ENCODE measurements around the gene ZNF687. TPM values are rescaled to one million over a fixed set of nuclear protein-coding genes. Genes with fewer than 3 reads are reported as not detected.

ZNF687 gene
- polyA plus RNA-seq, 1 of the 3 experiments (the other 2 are of a cell fraction) = 15.8 TPM

DNA sequence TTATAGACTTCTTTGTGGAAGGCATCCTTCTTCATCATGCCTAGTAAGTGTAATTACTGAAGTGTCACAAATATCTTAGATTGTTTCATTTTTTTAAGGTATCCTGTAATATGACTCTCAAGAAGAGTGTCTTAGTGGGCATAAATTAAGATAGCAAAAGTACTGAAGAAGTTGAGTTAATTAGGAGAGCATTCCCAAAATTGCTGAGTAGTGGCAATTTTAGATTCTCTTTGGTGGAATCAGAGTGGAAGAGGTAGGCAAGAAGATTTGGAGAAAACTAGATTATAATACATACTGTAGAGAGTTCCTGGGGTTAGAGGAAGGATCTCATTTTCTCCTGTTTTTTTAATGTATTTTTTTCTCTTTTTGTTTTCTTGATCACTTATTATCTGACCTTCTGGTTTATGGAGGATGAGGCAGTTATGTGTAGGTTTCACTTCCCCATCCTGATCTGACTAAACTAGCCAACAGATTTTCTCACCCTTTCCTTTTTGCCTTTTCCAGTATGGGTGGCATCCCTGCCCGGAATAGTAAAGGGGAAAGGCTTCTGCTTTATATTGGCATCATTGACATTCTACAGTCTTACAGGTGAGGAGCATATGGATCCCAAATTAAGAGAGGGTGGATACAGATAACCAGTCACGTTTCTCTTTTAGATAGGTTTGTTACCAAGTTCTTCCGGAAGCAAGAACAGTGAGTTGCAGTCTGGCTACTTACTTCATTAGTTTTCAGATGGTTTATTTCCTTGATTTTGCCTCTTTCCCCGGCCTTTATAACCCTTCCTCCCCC, 44.2 kb upstream of the ZNF687 start:
- WGBS (ENCODE audit: low lambda C conversion rate) = 42% methylated on average over 4 of the region's 4 CpGs
- Histone ChIP-seq H3K27ac (ENCODE audit: low read depth in 2 of 2, low read length in 1 of 2) (peak overlapping the region; percentile 72 to 82), H3K9me2 (no peaks in the 10 kb centered on the region), H4K20me1 (ENCODE audit: insufficient read depth) (peaks cover 4% of the 10 kb centered on the region), H3K4me3 (ENCODE audit: low read depth in 2 of 2, low read length in 1 of 2) (no peak overlapping the region), H3F3A (replicated peaks; ENCODE audit: insufficient read depth) (peaks cover 33% of the 10 kb centered on the region), H3K4me1 (ENCODE audit: control insufficient read depth in 1 of 2, insufficient read depth in 2 of 2, low read depth in 1 of 2, low read length in 1 of 2) (peaks cover 0 to 6% of the 10 kb centered on the region in 2 experiments; a peak in 2 of 4 replicates), H3K79me2 (ENCODE audit: insufficient read depth) (peaks cover 35% of the 10 kb centered on the region; the same call in 1 of the 2 replicates), H3K27me3 (ENCODE audit: insufficient read depth) (no peaks in the 10 kb centered on the region), H3K9ac (no peak overlapping the region), H3K9me3 (no peaks in the 10 kb centered on the region), H3K36me3 (replicated peaks in 1 of 2; ENCODE audit: control insufficient read depth in 1 of 2, insufficient read depth in 2 of 2, low read length in 1 of 2) (peaks cover 68 to 78% of the 10 kb centered on the region in 2 experiments), H2AFZ (ENCODE audit: low read depth) (no peak overlapping the region), H3K4me2 (peak overlapping the region; percentile 25; the same call in 1 of the 2 replicates)
- ChIA-PET CTCF (interaction anchor here (1.8 kb wide), 1 partner anchor 17 kb away, joined by 4 read pairs; the partner anchor contains the start of gene PSMD4), POLR2A (no interaction called here)
- no peak for TF ChIP-seq NRF1 (IDR thresholded peaks at IDR 0.05; ENCODE audit: low read depth, low read length)
- no peak for DNase-seq

DNA sequence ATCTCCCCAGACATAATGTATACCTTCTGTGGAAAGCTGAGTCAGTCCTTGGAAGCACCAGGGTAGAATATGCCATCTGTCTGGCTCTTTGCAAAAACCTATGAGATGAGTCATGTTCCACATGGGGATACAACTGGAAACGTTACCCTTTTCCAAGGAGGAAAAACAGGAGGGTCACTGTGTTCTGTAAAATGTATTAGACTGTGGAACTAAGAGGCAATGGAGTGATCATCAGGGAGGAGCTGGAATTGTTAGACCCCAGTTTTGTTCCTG, 43.7 kb upstream of the ZNF687 start:
- Histone ChIP-seq H3F3A (replicated peaks; ENCODE audit: insufficient read depth) (peaks cover 32% of the 10 kb centered on the region), H3K9me2 (no peaks in the 10 kb centered on the region), H2AFZ (ENCODE audit: low read depth) (no peak overlapping the region), H3K36me3 (replicated peaks in 1 of 2; ENCODE audit: control insufficient read depth in 1 of 2, insufficient read depth in 2 of 2, low read length in 1 of 2) (peaks cover 74 to 81% of the 10 kb centered on the region in 2 experiments), H3K9ac (no peak overlapping the region), H3K27me3 (ENCODE audit: insufficient read depth) (no peaks in the 10 kb centered on the region), H4K20me1 (ENCODE audit: insufficient read depth) (peaks cover 4% of the 10 kb centered on the region), H3K4me1 (ENCODE audit: control insufficient read depth in 1 of 2, insufficient read depth in 2 of 2, low read depth in 1 of 2, low read length in 1 of 2) (peaks cover 0 to 6% of the 10 kb centered on the region in 2 experiments; a peak in 2 of 4 replicates), H3K4me2 (peak overlapping the region; percentile 25; the same call in 1 of the 2 replicates), H3K4me3 (ENCODE audit: low read depth in 2 of 2, low read length in 1 of 2) (no peak overlapping the region), H3K27ac (ENCODE audit: low read depth in 2 of 2, low read length in 1 of 2) (peak overlapping the region; percentile 72 to 82), H3K9me3 (no peaks in the 10 kb centered on the region), H3K79me2 (ENCODE audit: insufficient read depth) (peaks cover 35% of the 10 kb centered on the region; the same call in 1 of the 2 replicates)
- ChIA-PET CTCF (interaction anchor here (1.4 kb wide), 1 partner anchor 14 kb away, joined by 4 read pairs; no protein-coding TSS in a partner anchor), POLR2A (no interaction called here)
- DNase-seq = peak; percentile 13
- WGBS (ENCODE audit: low lambda C conversion rate) = 15% methylated on average over 1 of the region's 1 CpG
- TF ChIP-seq, protein P1, sequence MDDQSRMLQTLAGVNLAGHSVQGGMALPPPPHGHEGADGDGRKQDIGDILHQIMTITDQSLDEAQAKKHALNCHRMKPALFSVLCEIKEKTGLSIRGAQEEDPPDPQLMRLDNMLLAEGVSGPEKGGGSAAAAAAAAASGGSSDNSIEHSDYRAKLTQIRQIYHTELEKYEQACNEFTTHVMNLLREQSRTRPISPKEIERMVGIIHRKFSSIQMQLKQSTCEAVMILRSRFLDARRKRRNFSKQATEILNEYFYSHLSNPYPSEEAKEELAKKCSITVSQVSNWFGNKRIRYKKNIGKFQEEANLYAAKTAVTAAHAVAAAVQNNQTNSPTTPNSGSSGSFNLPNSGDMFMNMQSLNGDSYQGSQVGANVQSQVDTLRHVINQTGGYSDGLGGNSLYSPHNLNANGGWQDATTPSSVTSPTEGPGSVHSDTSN (IDR thresholded peaks at IDR 0.05) = peak; percentile 37
- TF ChIP-seq RXRA (IDR thresholded peaks at IDR 0.05; ENCODE audit: borderline replicate concordance, low read depth) (peak; percentile 32; the same call in 1 of the 2 replicates), GABPA (IDR thresholded peaks at IDR 0.05; ENCODE audit: low read depth) (no peak), FOSL2 (IDR thresholded peaks at IDR 0.05; ENCODE audit: borderline replicate concordance, low read depth) (peak; percentile 94), GATA2 (CRISPR knock-in tag; IDR thresholded peaks at IDR 0.05) (no peak), MXI1 (IDR thresholded peaks at IDR 0.05; ENCODE audit: low read depth, low read length) (no peak), YY1 (IDR thresholded peaks at IDR 0.05; ENCODE audit: low read depth) (no peak), EZH2phosphoT487 (IDR thresholded peaks at IDR 0.05; ENCODE audit: borderline replicate concordance, low read depth) (no peak), TEAD4 (IDR thresholded peaks at IDR 0.05; ENCODE audit: borderline replicate concordance, insufficient read depth) (0 out of 2 replicates have a peak, but pooled peaks have one; percentile 41), SMC3 (IDR thresholded peaks at IDR 0.05; ENCODE audit: low read depth, low read length) (no peak), JUND (IDR thresholded peaks at IDR 0.05) (peak; percentile 87), NRF1 (IDR thresholded peaks at IDR 0.05; ENCODE audit: low read depth, low read length) (no peak), ELF1 (IDR thresholded peaks at IDR 0.05) (no peak), MEF2A (IDR thresholded peaks at IDR 0.05; ENCODE audit: borderline replicate concordance, low read depth) (no peak)
- TF ChIP-seq, protein P2, sequence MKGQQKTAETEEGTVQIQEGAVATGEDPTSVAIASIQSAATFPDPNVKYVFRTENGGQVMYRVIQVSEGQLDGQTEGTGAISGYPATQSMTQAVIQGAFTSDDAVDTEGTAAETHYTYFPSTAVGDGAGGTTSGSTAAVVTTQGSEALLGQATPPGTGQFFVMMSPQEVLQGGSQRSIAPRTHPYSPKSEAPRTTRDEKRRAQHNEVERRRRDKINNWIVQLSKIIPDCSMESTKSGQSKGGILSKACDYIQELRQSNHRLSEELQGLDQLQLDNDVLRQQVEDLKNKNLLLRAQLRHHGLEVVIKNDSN (IDR thresholded peaks at IDR 0.05; ENCODE audit: borderline replicate concordance, low read depth) = 0 out of 2 replicates have a peak, but pooled peaks have one; percentile 21
- TF ChIP-seq, protein P3, sequence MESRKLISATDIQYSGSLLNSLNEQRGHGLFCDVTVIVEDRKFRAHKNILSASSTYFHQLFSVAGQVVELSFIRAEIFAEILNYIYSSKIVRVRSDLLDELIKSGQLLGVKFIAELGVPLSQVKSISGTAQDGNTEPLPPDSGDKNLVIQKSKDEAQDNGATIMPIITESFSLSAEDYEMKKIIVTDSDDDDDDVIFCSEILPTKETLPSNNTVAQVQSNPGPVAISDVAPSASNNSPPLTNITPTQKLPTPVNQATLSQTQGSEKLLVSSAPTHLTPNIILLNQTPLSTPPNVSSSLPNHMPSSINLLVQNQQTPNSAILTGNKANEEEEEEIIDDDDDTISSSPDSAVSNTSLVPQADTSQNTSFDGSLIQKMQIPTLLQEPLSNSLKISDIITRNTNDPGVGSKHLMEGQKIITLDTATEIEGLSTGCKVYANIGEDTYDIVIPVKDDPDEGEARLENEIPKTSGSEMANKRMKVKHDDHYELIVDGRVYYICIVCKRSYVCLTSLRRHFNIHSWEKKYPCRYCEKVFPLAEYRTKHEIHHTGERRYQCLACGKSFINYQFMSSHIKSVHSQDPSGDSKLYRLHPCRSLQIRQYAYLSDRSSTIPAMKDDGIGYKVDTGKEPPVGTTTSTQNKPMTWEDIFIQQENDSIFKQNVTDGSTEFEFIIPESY (IDR thresholded peaks at IDR 0.05; ENCODE audit: borderline replicate concordance, low read depth) = no peak
- TF ChIP-seq, protein P4, sequence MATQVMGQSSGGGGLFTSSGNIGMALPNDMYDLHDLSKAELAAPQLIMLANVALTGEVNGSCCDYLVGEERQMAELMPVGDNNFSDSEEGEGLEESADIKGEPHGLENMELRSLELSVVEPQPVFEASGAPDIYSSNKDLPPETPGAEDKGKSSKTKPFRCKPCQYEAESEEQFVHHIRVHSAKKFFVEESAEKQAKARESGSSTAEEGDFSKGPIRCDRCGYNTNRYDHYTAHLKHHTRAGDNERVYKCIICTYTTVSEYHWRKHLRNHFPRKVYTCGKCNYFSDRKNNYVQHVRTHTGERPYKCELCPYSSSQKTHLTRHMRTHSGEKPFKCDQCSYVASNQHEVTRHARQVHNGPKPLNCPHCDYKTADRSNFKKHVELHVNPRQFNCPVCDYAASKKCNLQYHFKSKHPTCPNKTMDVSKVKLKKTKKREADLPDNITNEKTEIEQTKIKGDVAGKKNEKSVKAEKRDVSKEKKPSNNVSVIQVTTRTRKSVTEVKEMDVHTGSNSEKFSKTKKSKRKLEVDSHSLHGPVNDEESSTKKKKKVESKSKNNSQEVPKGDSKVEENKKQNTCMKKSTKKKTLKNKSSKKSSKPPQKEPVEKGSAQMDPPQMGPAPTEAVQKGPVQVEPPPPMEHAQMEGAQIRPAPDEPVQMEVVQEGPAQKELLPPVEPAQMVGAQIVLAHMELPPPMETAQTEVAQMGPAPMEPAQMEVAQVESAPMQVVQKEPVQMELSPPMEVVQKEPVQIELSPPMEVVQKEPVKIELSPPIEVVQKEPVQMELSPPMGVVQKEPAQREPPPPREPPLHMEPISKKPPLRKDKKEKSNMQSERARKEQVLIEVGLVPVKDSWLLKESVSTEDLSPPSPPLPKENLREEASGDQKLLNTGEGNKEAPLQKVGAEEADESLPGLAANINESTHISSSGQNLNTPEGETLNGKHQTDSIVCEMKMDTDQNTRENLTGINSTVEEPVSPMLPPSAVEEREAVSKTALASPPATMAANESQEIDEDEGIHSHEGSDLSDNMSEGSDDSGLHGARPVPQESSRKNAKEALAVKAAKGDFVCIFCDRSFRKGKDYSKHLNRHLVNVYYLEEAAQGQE (IDR thresholded peaks at IDR 0.05; ENCODE audit: low read depth, low read length) = no peak
